Ishikawa (cell line): ENCODE measurements around the gene VEPH1.

Experiments
- CEBPB ChIP-seq: IDR thresholded peaks from 2 replicates; pipeline ENCODE4 v1.6.1; 2012
- CREB1 ChIP-seq: IDR thresholded peaks from 2 replicates; pipeline ENCODE4 v1.6.1; 2012; ENCODE audit warnings: low read depth
- EGR1 ChIP-seq: IDR thresholded peaks from 2 replicates; pipeline ENCODE4 v1.6.1; 2012
- EP300 ChIP-seq: IDR thresholded peaks from 2 replicates; pipeline ENCODE4 v1.6.1; 2012; ENCODE audit warnings: borderline replicate concordance
- FOXM1 ChIP-seq: IDR thresholded peaks from 2 replicates; pipeline ENCODE4 v1.6.1; 2012; ENCODE audit warnings: low read depth, borderline replicate concordance
- MAX ChIP-seq: IDR thresholded peaks from 2 replicates; pipeline ENCODE4 v1.6.1; 2012
- NFIC ChIP-seq: IDR thresholded peaks from 2 replicates; pipeline ENCODE4 v1.6.1; 2012
- RAD21 ChIP-seq: IDR thresholded peaks from 2 replicates; pipeline ENCODE4 v1.6.1; 2012; ENCODE audit warnings: low read depth
- REST ChIP-seq: IDR thresholded peaks from 2 replicates; pipeline ENCODE4 v1.6.1; 2012; ENCODE audit warnings: low read depth, mild to moderate bottlenecking
- TAF1 ChIP-seq: IDR thresholded peaks from 2 replicates; pipeline ENCODE4 v1.6.1; 2012; ENCODE audit warnings: low read depth, mild to moderate bottlenecking
- TCF12 ChIP-seq: IDR thresholded peaks from 2 replicates; pipeline ENCODE4 v1.6.1; 2012; ENCODE audit warnings: low read depth
- TEAD4 ChIP-seq: IDR thresholded peaks from 2 replicates; pipeline ENCODE4 v1.6.1; 2012
- USF1 ChIP-seq: IDR thresholded peaks from 2 replicates; pipeline ENCODE4 v1.6.1; 2012
- YY1 ChIP-seq: IDR thresholded peaks from 2 replicates; pipeline ENCODE4 v1.6.1; 2012; ENCODE audit warnings: low read depth
- ZBTB7A ChIP-seq: IDR thresholded peaks from 2 replicates; pipeline ENCODE4 v1.6.1; 2012; ENCODE audit warnings: low read depth

VEPH1 gene

GRCh38 chr3:157282261-157283191 is 220.7 kb downstream of the VEPH1 start:
- TF ChIP-seq NFIC (no peak), YY1 (no peak), RAD21 (no peak), CREB1 (no peak), FOXM1 (no peak), TCF12 (no peak), TAF1 (no peak), TEAD4 (no peak), REST (no peak), ZBTB7A (no peak), EP300 (no peak), EGR1 (no peak), USF1 (no peak)

- TF ChIP-seq EGR1, result no peak
- no peak for TF ChIP-seq YY1
- no peak for TF ChIP-seq TEAD4
- no peak for TF ChIP-seq ZBTB7A
- TF ChIP-seq TCF12, result no peak
- TF ChIP-seq USF1, result no peak
- no peak for TF ChIP-seq MAX
- TF ChIP-seq EP300, result no peak
- no peak for TF ChIP-seq RAD21
- TF ChIP-seq FOXM1, result no peak
- no peak for TF ChIP-seq TAF1
- TF ChIP-seq CREB1, result no peak
- no peak for TF ChIP-seq NFIC
- no peak for TF ChIP-seq CEBPB
- no peak for TF ChIP-seq REST
Observed at GRCh38 chr3:157280786-157281185, 222.4 kb downstream of the VEPH1 start.

- TF ChIP-seq TAF1, result no peak
- TF ChIP-seq MAX, result no peak
- no peak for TF ChIP-seq USF1
- no peak for TF ChIP-seq CEBPB
- no peak for TF ChIP-seq TEAD4
- no peak for TF ChIP-seq NFIC
- no peak for TF ChIP-seq CREB1
- TF ChIP-seq FOXM1, result no peak
- TF ChIP-seq REST, result no peak
- TF ChIP-seq TCF12, result no peak
- TF ChIP-seq EGR1, result no peak
- no peak for TF ChIP-seq YY1
- TF ChIP-seq EP300, result no peak
- no peak for TF ChIP-seq RAD21
- no peak for TF ChIP-seq ZBTB7A
Observed at GRCh38 chr3:157280354-157280753, 222.9 kb downstream of the VEPH1 start.

- TF ChIP-seq EGR1 (no peak), TEAD4 (no peak), REST (no peak), CREB1 (no peak), FOXM1 (no peak), MAX (no peak), USF1 (no peak), ZBTB7A (no peak), NFIC (no peak), TCF12 (no peak), YY1 (no peak), CEBPB (no peak), TAF1 (no peak), RAD21 (no peak), EP300 (no peak)
Observed at GRCh38 chr3:157279237-157279636, 224.0 kb downstream of the VEPH1 start.
